Panc1 (cell line): ENCODE measurements around the gene DLG2. TPM values are rescaled to one million over a fixed set of nuclear protein-coding genes. Genes with fewer than 3 reads are reported as not detected.

ENCODE experiments used
- ATAC-seq: fragments of 200-7000 bp; cut with Tn5 transposase; 2 replicates; pipeline ENCODE4 v1.9.1; 2020; ENCODE audit warnings: mild to moderate bottlenecking, moderate library complexity
- BruUV-seq: library from RNA; stranded (reverse); fragments of 400-500 nt; replicated peaks from 2 replicates; lab custom pipeline; 2021; lab: Mats Ljungman, UMichigan
- CTCF ChIA-PET: fragments of 300-600 bp; sonication (Branson Sonifier 250); formaldehyde crosslinking; loops from one replicate; lab custom pipeline; 2022; ENCODE audit warnings: antibody characterized with exemption; lab: Charles Lee
- POLR2A ChIA-PET: fragments of 300-600 bp; sonication (Branson Sonifier 250); formaldehyde crosslinking; loops from one replicate; lab custom pipeline; 2022; ENCODE audit warnings: antibody characterized with exemption; lab: Charles Lee
- DNase-seq: peaks from one replicate; pipeline ENCODE4 v3.0.0-alpha.2; 2010; ENCODE audit warnings: low read depth, low spot score
- H3K27ac ChIP-seq: 2 replicates; pipeline ENCODE4 v1.5.1; 2011; ENCODE audit warnings: mild to moderate bottlenecking, low read length, inconsistent platforms
- H3K27me3 ChIP-seq: fragments of 200-500 bp; sonication (Bioruptor generic); 2 replicates; pipeline ENCODE4 v1.6.0; 2014; ENCODE audit warnings: low read length, inconsistent platforms; ENCODE audit not compliant: control insufficient read depth, insufficient read depth
- H3K36me3 ChIP-seq: fragments of 200-500 bp; sonication (Bioruptor generic); 2 replicates; pipeline ENCODE4 v1.5.1; 2014; ENCODE audit warnings: inconsistent platforms, mild to moderate bottlenecking, low read length, moderate library complexity; ENCODE audit not compliant: control insufficient read depth, insufficient read depth
- H3K4me1 ChIP-seq: 2 replicates; pipeline ENCODE4 v1.5.1; 2011; ENCODE audit warnings: inconsistent platforms, mild to moderate bottlenecking, low read length, moderate library complexity; ENCODE audit not compliant: control insufficient read depth, insufficient read depth
- H3K4me3 ChIP-seq, 2 experiments: 2 replicates each; pipeline ENCODE4 v1.5.1; 2011 to 2012; ENCODE audit warnings: low read depth in 2 of 2, low read length in 2 of 2, mild to moderate bottlenecking in 2 of 2, inconsistent platforms in 1 of 2, moderate library complexity in 1 of 2
- H3K9me3 ChIP-seq: fragments of 200-500 bp; sonication (Bioruptor generic); 2 replicates; pipeline ENCODE4 v1.5.1; 2014; ENCODE audit warnings: low read depth, mild to moderate bottlenecking, inconsistent platforms, low read length, moderate library complexity; ENCODE audit not compliant: control insufficient read depth, insufficient read depth
- POLR2AphosphoS5 ChIP-seq: IDR thresholded peaks from 2 replicates; pipeline ENCODE4 v1.6.1; 2012; ENCODE audit warnings: mild to moderate bottlenecking, low read depth, low read length, moderate library complexity
- REST ChIP-seq, 2 experiments: IDR thresholded peaks; 2 replicates each; pipeline ENCODE4 v1.6.1; 2011 to 2012; ENCODE audit warnings: low read depth in 2 of 2, control low read depth in 1 of 2, low read length in 1 of 2, mild to moderate bottlenecking in 1 of 2, moderate library complexity in 1 of 2; ENCODE audit not compliant: insufficient read depth in 1 of 2
- SIN3A ChIP-seq: IDR thresholded peaks from 2 replicates; pipeline ENCODE4 v1.6.1; 2012; ENCODE audit warnings: low read depth, mild to moderate bottlenecking, low read length, moderate library complexity, borderline replicate concordance; ENCODE audit not compliant: insufficient read depth
- TCF7L2 ChIP-seq: IDR thresholded peaks from 2 replicates; pipeline ENCODE4 v1.6.1; 2011; ENCODE audit warnings: mild to moderate bottlenecking, low read depth, low read length, inconsistent platforms
- in situ Hi-C: cut with HindIII; loops from 2 replicates; pipeline ENCODE4 v1.10.0; 2016; ENCODE audit warnings: low sequenced_read_pairs, low pct_unique_long_range_greater_than_20kb
- intact Hi-C: fragments of 100-400 bp; cut with micrococcal nuclease; formaldehyde crosslinking; loops from one replicate; pipeline ENCODE4 v1.10.0; 2022; ENCODE audit not compliant: unreplicated experiment
- total RNA-seq: library from RNA; stranded (reverse); gene quantifications from one replicate; pipeline ENCODE4 v1.2.1, GENCODE V29; 2021; ENCODE audit not compliant: unreplicated experiment
- TF ChIP-seq, protein P1 (sequence below): fragments of 450-650 bp; IDR thresholded peaks from 2 replicates; pipeline ENCODE4 v1.5.1; 2017; ENCODE audit warnings: mild to moderate bottlenecking

Gene DLG2
- total RNA-seq, 1 experiment from 2014 or later: 4.2 TPM

DNA sequence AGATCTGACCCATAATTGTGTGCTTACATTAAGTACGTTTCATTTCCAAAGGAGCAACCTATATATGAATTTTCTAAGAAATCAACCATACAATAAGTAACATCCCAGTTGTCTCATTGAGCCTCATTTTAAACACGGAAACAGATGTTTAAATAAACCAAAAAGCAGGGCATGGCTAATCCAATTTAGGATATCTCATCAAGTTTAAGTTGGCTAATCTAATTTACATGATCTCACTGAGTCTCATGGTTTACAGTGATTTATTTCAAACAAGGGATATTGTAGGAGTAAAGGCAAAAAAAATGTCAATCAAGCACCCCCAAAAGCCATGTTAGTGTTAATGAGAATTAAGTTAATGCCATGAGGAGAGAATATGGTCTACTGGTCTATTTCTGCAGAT, 1841.2 kb downstream of the DLG2 start:
- in situ Hi-C loops (no loop called here), intact Hi-C loops (no loop called here)
- POLR2A ChIA-PET: no interaction called here
- CTCF ChIA-PET: no interaction called here
- Histone ChIP-seq H3K9me3 (no peaks in the 10 kb centered on the region), H3K27me3 (0 out of 2 replicates have a peak, but pooled peaks cover 2% of the 10 kb centered on the region), H3K36me3 (no peaks in the 10 kb centered on the region), H3K4me1 (no peaks in the 10 kb centered on the region), H3K4me3 (no peak overlapping the region), H3K27ac (no peak overlapping the region)
- no TSS peak for BruUV-seq
- ATAC-seq: no peak
- TF ChIP-seq TCF7L2 (no peak), POLR2AphosphoS5 (no peak), SIN3A (no peak), REST (IDR thresholded peaks at IDR 0.05; ENCODE audit: insufficient read depth in 1 of 2, low read depth in 2 of 2, low read length in 1 of 2) (no peak)
- TF ChIP-seq, protein P1, sequence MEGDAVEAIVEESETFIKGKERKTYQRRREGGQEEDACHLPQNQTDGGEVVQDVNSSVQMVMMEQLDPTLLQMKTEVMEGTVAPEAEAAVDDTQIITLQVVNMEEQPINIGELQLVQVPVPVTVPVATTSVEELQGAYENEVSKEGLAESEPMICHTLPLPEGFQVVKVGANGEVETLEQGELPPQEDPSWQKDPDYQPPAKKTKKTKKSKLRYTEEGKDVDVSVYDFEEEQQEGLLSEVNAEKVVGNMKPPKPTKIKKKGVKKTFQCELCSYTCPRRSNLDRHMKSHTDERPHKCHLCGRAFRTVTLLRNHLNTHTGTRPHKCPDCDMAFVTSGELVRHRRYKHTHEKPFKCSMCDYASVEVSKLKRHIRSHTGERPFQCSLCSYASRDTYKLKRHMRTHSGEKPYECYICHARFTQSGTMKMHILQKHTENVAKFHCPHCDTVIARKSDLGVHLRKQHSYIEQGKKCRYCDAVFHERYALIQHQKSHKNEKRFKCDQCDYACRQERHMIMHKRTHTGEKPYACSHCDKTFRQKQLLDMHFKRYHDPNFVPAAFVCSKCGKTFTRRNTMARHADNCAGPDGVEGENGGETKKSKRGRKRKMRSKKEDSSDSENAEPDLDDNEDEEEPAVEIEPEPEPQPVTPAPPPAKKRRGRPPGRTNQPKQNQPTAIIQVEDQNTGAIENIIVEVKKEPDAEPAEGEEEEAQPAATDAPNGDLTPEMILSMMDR: no peak
- no peak for DNase-seq

- no peak overlapping the region for H3K4me3 ChIP-seq
- no peak for DNase-seq
- H3K27ac ChIP-seq: no peak overlapping the region
- CTCF ChIA-PET: no interaction called here
- intact Hi-C loops: no loop called here
- H3K9me3 ChIP-seq: no peaks in the 10 kb centered on the region
- H3K36me3 ChIP-seq: no peaks in the 10 kb centered on the region
- ATAC-seq: no peak
- H3K27me3 ChIP-seq: 0 out of 2 replicates have a peak, but pooled peaks cover 2% of the 10 kb centered on the region
- POLR2A ChIA-PET: no interaction called here
- no peaks in the 10 kb centered on the region for H3K4me1 ChIP-seq
- TF ChIP-seq, protein P1: no peak
- TF ChIP-seq POLR2AphosphoS5 (no peak), REST (IDR thresholded peaks at IDR 0.05; ENCODE audit: insufficient read depth in 1 of 2, low read depth in 2 of 2, low read length in 1 of 2) (no peak), TCF7L2 (no peak), SIN3A (no peak)
- in situ Hi-C loops: no loop called here
- no TSS peak for BruUV-seq
These were observed 1842.7 kb downstream of the DLG2 start for GRCh38 chr11:83784419-83784818.
